Activated T-cell treated with anti-CD3 and anti-CD28 coated beads for 48 hours (primary cell): Measurements from ENCODE around the gene RIMS1.

Source experiments
- DNase-seq: peaks from one replicate; pipeline ENCODE4 v3.0.0-alpha.2; 2020; ENCODE audit warnings: low read depth

The RIMS1 gene

GRCh38 chr6:71886184-71887005 is at the start of gene RIMS1:
TSS of gene RIMS1 (plus strand) at chr6:71886550. CDS start at chr6:71887024, 474 bp downstream.
- no peak for DNase-seq

- DNase-seq = no peak
Observed at GRCh38 chr6:71851214-71851613, 35.1 kb upstream of the RIMS1 start.

- DNase-seq = no peak
Observed at GRCh38 chr6:71852948-71853347, 33.4 kb upstream of the RIMS1 start.

- no peak for DNase-seq
Observed at GRCh38 chr6:71855406-71855805, 30.9 kb upstream of the RIMS1 start.

GRCh38 chr6:71879016-71879415 is 7.3 kb upstream of the RIMS1 start:
- no peak for DNase-seq

GRCh38 chr6:71887006-71887743 is 825 bp downstream of the RIMS1 start:
- no peak for DNase-seq

GRCh38 chr6:71887744-71888230 is 1.4 kb downstream of the RIMS1 start:
- no peak for DNase-seq

- no peak for DNase-seq
Observed at GRCh38 chr6:71888756-71889340, 2.5 kb downstream of the RIMS1 start.

- DNase-seq = no peak
Observed at GRCh38 chr6:71889366-71889765, 3.0 kb downstream of the RIMS1 start.

- DNase-seq = no peak
Observed at GRCh38 chr6:71892641-71893040, 6.3 kb downstream of the RIMS1 start.

GRCh38 chr6:71900642-71901041 is 14.3 kb downstream of the RIMS1 start:
- no peak for DNase-seq

- no peak for DNase-seq
Observed at GRCh38 chr6:71902261-71902660, 15.9 kb downstream of the RIMS1 start.

GRCh38 chr6:71906813-71907212 is 20.5 kb downstream of the RIMS1 start:
- no peak for DNase-seq

GRCh38 chr6:71908162-71908765 is 21.9 kb downstream of the RIMS1 start:
- DNase-seq = no peak

GRCh38 chr6:71913444-71914234 is 27.3 kb downstream of the RIMS1 start:
- no peak for DNase-seq

- DNase-seq = no peak
Observed at GRCh38 chr6:71929047-71929446, 42.7 kb downstream of the RIMS1 start.

- no peak for DNase-seq
Observed at GRCh38 chr6:71933881-71934280, 47.5 kb downstream of the RIMS1 start.

- DNase-seq = no peak
Observed at GRCh38 chr6:71965404-71965803, 79.1 kb downstream of the RIMS1 start.

GRCh38 chr6:71967436-71967835 is 81.1 kb downstream of the RIMS1 start:
- no peak for DNase-seq

- DNase-seq = no peak
Observed at GRCh38 chr6:71977884-71978283, 91.5 kb downstream of the RIMS1 start.

- DNase-seq = no peak
Observed at GRCh38 chr6:71979911-71980310, 93.6 kb downstream of the RIMS1 start.

GRCh38 chr6:71982389-71982788 is 96.0 kb downstream of the RIMS1 start:
- DNase-seq = no peak
